Thymus (tissue), 14 donors: Measurements from ENCODE around the gene DENND11. TPM values are rescaled to one million over a fixed set of nuclear protein-coding genes. Genes with fewer than 3 reads are reported as not detected.

Experiments
- DNase-seq, 9 donors: peaks; one replicate each; pipeline ENCODE4 v3.0.0-alpha.2; 2013; ENCODE audit warnings: low spot score in 9 of 9, low read depth in 6 of 9, missing footprints in 1 of 9
- H3K27ac ChIP-seq, 2 donors: one replicate each; pipeline ENCODE4 v1.5.1; 2013; ENCODE audit warnings: control low read depth in 1 of 2, low read depth in 1 of 2, low read length in 1 of 2, mild to moderate bottlenecking in 1 of 2, moderate library complexity in 1 of 2
- H3K27me3 ChIP-seq, 2 donors: one replicate each; pipeline ENCODE4 v1.5.1; 2013; ENCODE audit warnings: low read length in 1 of 2; ENCODE audit not compliant: control insufficient read depth in 2 of 2, insufficient read depth in 1 of 2
- H3K36me3 ChIP-seq, 2 donors: one replicate each; pipeline ENCODE4 v1.5.1; 2013; ENCODE audit warnings: low read length in 1 of 2, mild to moderate bottlenecking in 1 of 2, moderate library complexity in 1 of 2; ENCODE audit not compliant: control insufficient read depth in 2 of 2, insufficient read depth in 2 of 2
- H3K4me1 ChIP-seq, 2 donors: one replicate each; pipeline ENCODE4 v1.5.1; 2013; ENCODE audit warnings: low read length in 2 of 2; ENCODE audit not compliant: control insufficient read depth in 2 of 2, insufficient read depth in 2 of 2
- H3K4me3 ChIP-seq, 2 donors: one replicate each; pipeline ENCODE4 v1.5.1; 2013; ENCODE audit warnings: low read length in 2 of 2, control low read depth in 1 of 2, mild to moderate bottlenecking in 1 of 2
- H3K9me3 ChIP-seq, 2 donors: one replicate each; pipeline ENCODE4 v1.5.1; 2013; ENCODE audit warnings: low read length in 1 of 2, mild to moderate bottlenecking in 1 of 2; ENCODE audit not compliant: control insufficient read depth in 2 of 2, insufficient read depth in 1 of 2
- WGBS: extraction: QIAGEN DNeasy Blood & Tissue Kit; methylation state at CpG from one replicate; pipeline ENCODE4 v1.1.7; 2013; 5-methylcytosine and 5-hydroxymethylcytosine counted together
- long read RNA-seq, 10 donors: transcript quantifications; one replicate each; lab custom pipeline, GENCODE V29; 2026
- polyA plus RNA-seq: library from polyadenylated mRNA; stranded (reverse); fragments of 200-250 nt; gene quantifications from one replicate; pipeline ENCODE4 v1.2.3, GENCODE V29; 2013
- total RNA-seq: library from RNA; stranded (reverse); fragments of 120-200 nt; gene quantifications from one replicate; pipeline ENCODE4 v1.2.4, GENCODE V29; 2013
- donor health status: healthy.

Gene DENND11, protein sequence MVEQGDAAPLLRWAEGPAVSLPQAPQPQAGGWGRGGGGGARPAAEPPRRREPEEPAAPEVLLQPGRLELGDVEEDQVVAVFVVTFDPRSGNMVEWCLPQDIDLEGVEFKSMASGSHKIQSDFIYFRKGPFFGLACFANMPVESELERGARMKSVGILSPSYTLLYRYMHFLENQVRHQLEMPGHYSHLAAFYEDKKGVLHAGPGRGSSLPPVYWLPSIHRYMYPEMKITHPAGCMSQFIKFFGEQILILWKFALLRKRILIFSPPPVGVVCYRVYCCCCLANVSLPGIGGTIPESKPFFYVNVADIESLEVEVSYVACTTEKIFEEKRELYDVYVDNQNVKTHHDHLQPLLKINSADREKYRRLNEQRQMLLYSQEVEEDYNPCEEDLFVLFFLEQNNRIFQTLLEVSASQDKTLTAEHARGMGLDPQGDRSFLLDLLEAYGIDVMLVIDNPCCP
- total RNA-seq, result 16.1 TPM
- polyA plus RNA-seq, result 9.2 TPM
- long read RNA-seq, donor 1, result 0 reads
- long read RNA-seq, donor 2, result 0 reads
- long read RNA-seq, donor 3, full-length matches to known transcripts, result 3 of 3 reads
- long read RNA-seq, donor 3, partial matches to known transcripts, result 0 of 3 reads
- long read RNA-seq, donor 3, other reads (novel, unspliced or antisense), result 0 of 3 reads
- long read RNA-seq, donor 4, full-length matches to known transcripts, result 1 of 1 reads
- long read RNA-seq, donor 4, partial matches to known transcripts, result 0 of 1 reads
- long read RNA-seq, donor 4, other reads (novel, unspliced or antisense), result 0 of 1 reads
- long read RNA-seq, donor 5, full-length matches to known transcripts, result 3 of 8 reads
- long read RNA-seq, donor 5, partial matches to known transcripts, result 5 of 8 reads
- long read RNA-seq, donor 5, other reads (novel, unspliced or antisense), result 0 of 8 reads
- long read RNA-seq, donor 6, full-length matches to known transcripts, result 2 of 2 reads
- long read RNA-seq, donor 6, partial matches to known transcripts, result 0 of 2 reads
- long read RNA-seq, donor 6, other reads (novel, unspliced or antisense), result 0 of 2 reads
- long read RNA-seq, donor 7, full-length matches to known transcripts, result 2 of 2 reads
- long read RNA-seq, donor 7, partial matches to known transcripts, result 0 of 2 reads
- long read RNA-seq, donor 7, other reads (novel, unspliced or antisense), result 0 of 2 reads
- long read RNA-seq, donor 8, full-length matches to known transcripts, result 1 of 1 reads
- long read RNA-seq, donor 8, partial matches to known transcripts, result 0 of 1 reads
- long read RNA-seq, donor 8, other reads (novel, unspliced or antisense), result 0 of 1 reads
- long read RNA-seq, donor 9, full-length matches to known transcripts, result 2 of 2 reads
- long read RNA-seq, donor 9, partial matches to known transcripts, result 0 of 2 reads
- long read RNA-seq, donor 9, other reads (novel, unspliced or antisense), result 0 of 2 reads
- long read RNA-seq, donor 10, full-length matches to known transcripts, result 4 of 4 reads
- long read RNA-seq, donor 10, partial matches to known transcripts, result 0 of 4 reads
- long read RNA-seq, donor 10, other reads (novel, unspliced or antisense), result 0 of 4 reads

DNA sequence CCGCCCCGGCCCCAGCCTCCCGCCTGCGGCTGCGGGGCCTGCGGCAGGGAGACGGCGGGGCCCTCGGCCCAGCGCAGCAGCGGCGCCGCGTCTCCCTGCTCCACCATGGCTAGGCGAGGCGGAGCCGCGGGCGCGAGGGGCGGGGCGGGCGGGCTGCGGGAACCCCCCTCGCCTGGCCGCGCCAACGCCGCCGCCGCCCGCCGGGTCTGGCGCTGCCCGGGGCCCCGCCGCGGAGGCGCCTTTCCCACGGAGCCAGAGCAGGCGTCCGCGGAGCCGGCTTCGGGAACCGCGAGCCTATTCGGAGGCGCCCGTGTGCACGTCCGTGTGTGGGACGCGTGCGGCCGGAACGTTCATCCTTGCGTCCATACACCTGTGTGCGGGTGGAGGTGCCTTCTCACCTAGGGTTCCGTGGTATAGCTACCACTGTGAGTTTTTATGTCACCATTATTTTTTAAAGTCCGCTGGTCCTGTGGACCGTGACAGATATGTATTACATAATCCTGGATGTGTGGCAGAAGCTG lies at the start of gene DENND11:
Gene DENND11, minus strand, starts transcription at position 120 of the 521 bp plus-strand sequence. Its CDS starts 13 bp downstream, at position 107.
- H3K4me3 ChIP-seq, result peak within 1 kb of the TSS; percentile 52 to 89
- no peaks in the 10 kb centered on the region for H3K9me3 ChIP-seq
- peaks cover 0 to 6% of the 10 kb centered on the region in 2 donors for H3K4me1 ChIP-seq
- peak within 1 kb of the TSS in 1 of 2 donors; percentile 89 for H3K27ac ChIP-seq
- WGBS, result 1% methylated on average over 62 of the region's 62 CpGs
- H3K27me3 ChIP-seq, result peaks cover 2 to 18% of the 10 kb centered on the region in 2 donors
- no peaks in the 10 kb centered on the region for H3K36me3 ChIP-seq
- DNase-seq, result peak in 6 of 9 donors; percentile 7 to 52 (median 20)

DNA sequence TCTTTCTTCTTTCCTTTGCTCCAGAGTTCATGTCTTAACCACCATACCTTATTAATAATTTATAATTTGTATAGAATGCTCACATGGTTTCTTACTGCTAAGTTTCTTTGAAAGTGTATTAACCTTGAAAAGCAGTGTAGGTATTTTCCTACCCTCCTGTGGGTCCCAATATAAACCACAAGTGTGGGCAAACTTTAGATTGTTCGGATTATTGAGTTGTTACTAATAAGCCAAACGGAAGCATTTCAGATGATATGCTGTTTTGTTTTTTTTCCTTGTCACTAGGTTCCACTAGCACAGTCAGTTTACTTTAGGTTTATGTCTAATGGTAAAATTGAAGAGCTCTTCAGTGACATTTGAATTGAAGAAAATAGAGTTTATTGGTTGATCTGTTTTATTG lies 46.4 kb upstream of the DENND11 start:
- peaks cover 9 to 12% of the 10 kb centered on the region in 2 donors for H3K9me3 ChIP-seq
- H3K4me1 ChIP-seq, result no peaks in the 10 kb centered on the region
- no peak for DNase-seq
- 99% methylated on average over 2 of the region's 2 CpGs for WGBS
- no peaks in the 10 kb centered on the region for H3K27me3 ChIP-seq
- H3K4me3 ChIP-seq, result no peak overlapping the region
- H3K27ac ChIP-seq, result no peak overlapping the region
- peaks cover 35 to 83% of the 10 kb centered on the region in 2 donors for H3K36me3 ChIP-seq

DNA sequence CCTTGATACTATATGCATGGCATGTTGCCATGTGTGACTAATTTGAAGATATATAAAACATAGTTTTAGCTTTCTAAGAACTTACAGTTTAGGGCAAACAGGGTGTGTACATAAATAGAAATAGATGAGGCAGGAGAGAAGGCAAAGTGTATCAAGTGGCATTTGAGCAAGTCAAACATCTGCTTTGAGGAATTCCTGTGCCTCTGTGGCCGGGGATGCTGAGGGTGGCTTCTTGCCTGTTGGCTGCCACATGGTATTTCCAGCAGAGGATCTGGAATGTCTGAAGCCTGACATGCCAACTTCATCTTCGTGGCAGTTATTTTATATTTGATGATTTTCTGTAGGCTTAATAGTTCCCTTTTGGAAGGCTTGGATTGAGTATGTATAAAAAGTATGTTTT lies 42.2 kb upstream of the DENND11 start:
- no peaks in the 10 kb centered on the region for H3K27me3 ChIP-seq
- no peaks in the 10 kb centered on the region for H3K4me1 ChIP-seq
- 97% methylated on average over 2 of the region's 2 CpGs for whole genome bisulfite sequencing
- no peak overlapping the region for H3K4me3 ChIP-seq
- DNase-seq, result no peak
- H3K36me3 ChIP-seq, result peaks cover 25 to 71% of the 10 kb centered on the region in 2 donors
- no peaks in the 10 kb centered on the region for H3K9me3 ChIP-seq
- H3K27ac ChIP-seq, result no peak overlapping the region

DNA sequence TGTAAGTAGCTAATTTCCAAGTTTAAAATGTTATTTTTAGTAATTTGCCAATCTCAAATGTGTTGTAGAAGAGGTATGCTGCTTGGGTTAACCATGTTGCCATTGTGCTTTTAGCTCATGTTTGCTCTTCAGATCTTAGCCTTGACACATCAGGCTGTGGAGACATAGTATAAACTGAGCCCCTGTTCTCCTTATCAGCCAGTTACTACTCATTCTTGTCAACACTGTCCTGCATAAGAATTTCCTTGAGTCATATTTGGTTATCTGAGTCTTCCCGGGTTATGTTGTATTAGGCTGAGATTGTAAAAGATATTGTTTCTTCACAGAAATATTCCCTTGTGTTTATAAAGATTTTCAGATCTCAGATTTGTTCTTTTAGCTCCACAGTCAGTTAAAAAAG lies 40.3 kb upstream of the DENND11 start:
- DNase-seq, result no peak
- peaks cover 4% of the 10 kb centered on the region in 2 donors for H3K4me1 ChIP-seq
- H3K4me3 ChIP-seq, result no peak overlapping the region
- WGBS, result 99% methylated on average over 1 of the region's 1 CpG
- no peaks in the 10 kb centered on the region for H3K27me3 ChIP-seq
- no peak overlapping the region for H3K27ac ChIP-seq
- H3K36me3 ChIP-seq, result peaks cover 21 to 55% of the 10 kb centered on the region in 2 donors
- no peaks in the 10 kb centered on the region for H3K9me3 ChIP-seq

DNA sequence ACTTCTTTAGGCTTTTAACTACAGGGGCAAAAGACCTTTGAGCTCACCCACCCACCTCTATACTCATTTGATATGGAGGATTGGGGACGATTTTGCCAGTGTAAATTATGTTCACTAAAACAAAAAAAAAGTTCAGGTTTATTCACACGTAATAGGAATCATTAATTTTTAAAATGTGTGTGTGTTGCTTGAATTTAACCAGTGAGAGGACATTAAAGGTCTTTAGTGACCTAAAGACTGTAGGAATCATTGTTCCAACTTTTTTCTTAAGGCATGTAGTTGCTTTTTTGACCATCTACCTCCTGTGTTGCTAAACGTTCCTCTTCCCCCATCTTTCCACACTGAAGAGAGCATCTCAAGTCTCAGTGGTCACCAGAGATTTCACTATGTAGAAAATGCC lies 37.3 kb upstream of the DENND11 start:
- H3K27ac ChIP-seq, result no peak overlapping the region
- 80% methylated on average over 3 of the region's 3 CpGs for WGBS
- peaks cover 7% of the 10 kb centered on the region in 2 donors for H3K4me1 ChIP-seq
- peak overlapping the region in 1 of 2 donors; percentile 96 for H3K4me3 ChIP-seq
- no peak for DNase-seq
- H3K36me3 ChIP-seq, result peaks cover 17 to 37% of the 10 kb centered on the region in 2 donors
- H3K9me3 ChIP-seq, result no peaks in the 10 kb centered on the region
- no peaks in the 10 kb centered on the region for H3K27me3 ChIP-seq

DNA sequence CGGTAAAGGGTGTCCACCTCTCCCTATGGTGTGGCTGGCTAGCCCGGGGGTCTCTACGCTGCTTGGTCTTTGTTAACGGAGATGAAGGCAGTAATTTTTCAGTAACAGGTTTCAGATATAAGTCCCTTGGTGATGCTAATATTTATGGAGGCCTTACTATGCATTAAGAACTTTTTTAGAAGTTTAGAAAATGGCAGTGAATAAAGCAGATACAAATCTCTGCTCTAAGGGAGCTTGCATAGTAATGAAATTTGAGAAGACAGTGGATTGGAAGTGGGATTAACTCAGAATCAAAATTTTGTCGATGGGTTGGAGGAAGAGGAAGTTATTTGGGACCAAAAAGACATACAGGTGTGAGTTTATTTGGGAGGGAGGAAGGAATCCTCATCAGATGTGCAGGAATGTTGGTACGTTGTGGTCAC lies 36.6 kb upstream of the DENND11 start:
- Histone ChIP-seq H3K4me3 (peak overlapping the region; percentile 86 to 96), H3K36me3 (peaks cover 17 to 30% of the 10 kb centered on the region in 2 donors), H3K27ac (peak overlapping the region; percentile 83 to 90), H3K9me3 (no peaks in the 10 kb centered on the region), H3K27me3 (no peaks in the 10 kb centered on the region), H3K4me1 (peaks cover 7% of the 10 kb centered on the region in 2 donors)
- no peak for DNase-seq
- 2% methylated on average over 6 of the region's 6 CpGs for WGBS

DNA sequence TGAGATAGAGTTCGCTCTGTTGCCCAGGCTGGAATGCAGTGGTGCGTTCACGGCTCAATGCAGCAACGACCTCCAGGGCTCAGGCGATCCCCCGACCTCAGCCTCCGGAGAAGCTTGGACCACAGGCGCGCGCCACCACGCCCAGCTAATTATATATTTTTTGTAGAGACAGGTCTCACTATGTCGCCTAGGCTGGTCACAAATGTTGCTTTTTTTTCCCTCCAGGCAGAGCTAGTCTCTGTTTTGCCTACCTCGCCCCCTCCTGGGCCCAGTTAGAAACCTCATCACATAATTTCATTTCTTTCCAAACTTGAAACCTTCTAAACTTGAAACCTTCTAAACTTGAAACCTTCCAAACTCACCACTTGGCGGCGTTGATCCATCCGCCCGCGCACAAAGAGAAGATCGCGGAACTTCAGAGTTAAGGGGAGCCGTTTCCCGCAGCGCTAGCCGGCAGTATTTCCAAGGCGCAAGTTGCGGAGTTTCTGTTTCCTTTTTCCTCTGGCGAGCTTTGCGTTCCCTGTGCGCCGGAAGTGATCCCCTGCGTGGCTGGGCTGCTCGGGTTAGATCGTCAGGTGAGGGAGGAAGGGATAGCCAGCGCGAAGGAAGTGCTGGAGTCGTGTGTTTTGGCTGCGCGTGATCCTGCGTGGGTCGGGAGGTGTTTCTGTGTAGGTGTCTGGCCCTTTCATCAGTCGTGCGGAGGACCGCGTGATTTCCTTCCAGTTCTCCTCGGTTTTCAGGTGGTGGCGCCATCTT lies 36.0 kb upstream of the DENND11 start, which contains the start of gene SSBP1:
Gene SSBP1, plus strand, starts transcription at position 523 of the 756 bp plus-strand sequence. CDS start 809 bp downstream, outside the sequence.
- no peaks in the 10 kb centered on the region for H3K9me3 ChIP-seq
- peak within 1 kb of the TSS; percentile 86 to 96 for H3K4me3 ChIP-seq
- H3K27ac ChIP-seq, result peak within 1 kb of the TSS; percentile 83 to 90
- 3% methylated on average over 46 of the region's 46 CpGs for WGBS
- no peaks in the 10 kb centered on the region for H3K27me3 ChIP-seq
- peaks cover 12 to 24% of the 10 kb centered on the region in 2 donors for H3K36me3 ChIP-seq
- H3K4me1 ChIP-seq, result peaks cover 7% of the 10 kb centered on the region in 2 donors
- DNase-seq, result peak; percentile 86 to 98 (median 95)
